Placental pericyte (primary cell): ENCODE data around the gene ORAI2. TPM values are rescaled to one million over a fixed set of nuclear protein-coding genes. Genes with fewer than 3 reads are reported as not detected.

Experiments
- small RNA-seq: library from RNA; depleted of rRNA; stranded (forward); fragments of <200 nt; gene quantifications from one replicate; pipeline ENCODE3, GENCODE V24; 2012; ENCODE audit warnings: low replicate concordance
- total RNA-seq: library from RNA; depleted of rRNA; stranded (reverse); fragments of >200 nt; gene quantifications from 2 replicates; pipeline ENCODE4 v1.2.3, GENCODE V29; 2012

Gene ORAI2
- total RNA-seq = 79.9 and 94.8 TPM in 2 replicates

DNA sequence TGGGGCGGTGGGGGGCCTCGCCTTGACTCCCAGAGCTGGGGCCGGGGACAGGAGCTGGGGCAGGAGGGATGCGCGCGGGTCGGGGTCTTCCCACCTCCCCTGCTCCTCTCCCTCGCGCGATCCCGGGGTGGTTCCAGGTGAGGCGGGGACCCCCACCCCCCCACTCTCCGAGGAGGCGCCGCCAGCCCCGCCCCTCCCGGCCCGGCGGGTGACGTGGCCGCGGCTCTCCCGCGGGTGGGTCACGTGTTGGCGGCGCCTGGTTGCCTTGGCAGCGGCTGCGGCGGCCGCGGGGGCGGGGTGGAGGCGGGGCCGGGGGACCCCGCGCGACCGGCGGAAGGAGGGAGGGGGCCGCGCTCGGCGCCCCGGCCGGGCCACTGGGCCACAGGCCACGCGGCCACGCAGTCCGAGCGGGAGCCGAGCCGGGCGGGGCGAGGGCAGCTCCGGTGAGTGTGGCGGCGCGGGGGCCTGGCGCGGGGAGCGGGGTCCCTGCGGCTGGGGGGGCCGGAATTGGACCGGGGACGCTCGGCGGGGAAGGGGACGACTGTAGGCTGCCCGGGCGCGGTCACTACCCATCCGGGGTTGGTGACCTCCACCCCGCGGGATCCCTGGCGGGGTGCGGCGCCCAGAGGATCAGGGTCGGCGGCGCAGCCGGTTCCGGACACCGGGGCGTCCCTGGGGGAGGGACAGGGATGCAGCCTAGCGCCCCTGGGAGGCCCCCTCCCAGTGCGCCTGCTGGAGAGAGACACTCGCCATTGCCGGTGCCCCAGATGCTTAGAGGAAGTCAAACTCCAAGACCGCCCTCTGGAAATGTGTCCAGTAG lies at the start of gene ORAI2:
Gene ORAI2, plus strand, starts transcription at position 357 of the 820 bp plus-strand sequence. CDS start 5,382 bp downstream, outside the sequence.

GRCh38 chr7:102395873-102396709 lies 37.3 kb upstream of the ORAI2 start, which contains the start of gene PRKRIP1:
TSS of gene PRKRIP1 (plus strand) at chr7:102396363. CDS start at chr7:102396412, 49 bp downstream.

DNA sequence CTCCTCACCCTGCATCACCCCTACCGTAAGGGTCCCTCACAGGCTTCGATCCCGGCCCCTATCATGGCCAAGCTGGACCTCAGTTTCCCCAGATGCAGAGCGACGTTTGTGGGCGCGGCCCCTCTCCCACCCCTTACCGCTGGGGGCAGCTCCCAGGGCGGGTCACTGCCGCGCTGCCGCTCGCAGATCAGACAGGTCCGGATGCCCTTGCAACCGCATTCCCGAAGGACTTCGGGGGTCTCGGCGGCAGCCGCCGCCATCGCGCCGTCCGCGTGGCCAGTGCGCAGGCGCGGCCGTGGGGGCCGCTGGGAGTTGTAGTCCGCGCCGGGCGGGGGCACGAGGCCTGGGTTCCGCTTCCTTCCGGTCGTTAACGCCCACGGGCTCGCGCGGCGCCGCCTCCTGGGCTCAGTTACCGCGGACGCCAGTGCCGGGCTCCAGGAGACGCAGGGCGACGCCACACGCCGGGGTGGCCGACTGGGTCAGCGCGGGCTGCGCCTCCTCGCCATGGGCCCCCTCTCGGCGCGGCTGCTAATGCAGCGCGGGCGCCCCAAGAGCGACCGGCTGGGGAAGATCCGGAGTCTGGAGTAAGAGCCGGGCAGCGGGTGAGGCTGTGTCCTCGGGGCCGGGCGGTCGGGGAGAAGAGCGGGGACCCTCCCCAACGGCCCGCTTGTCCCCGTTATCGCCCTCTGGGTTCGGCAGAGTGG lies 31.4 kb downstream of the ORAI2 start, which contains the start of the genes ALKBH4 and LRWD1:
Gene ALKBH4, minus strand, starts transcription at position 287 of the 704 bp plus-strand sequence. Its CDS starts 27 bp downstream, at position 260.
Gene LRWD1, plus strand, starts transcription at position 408 of the 704 bp plus-strand sequence. Its CDS starts 97 bp downstream, at position 505.

DNA sequence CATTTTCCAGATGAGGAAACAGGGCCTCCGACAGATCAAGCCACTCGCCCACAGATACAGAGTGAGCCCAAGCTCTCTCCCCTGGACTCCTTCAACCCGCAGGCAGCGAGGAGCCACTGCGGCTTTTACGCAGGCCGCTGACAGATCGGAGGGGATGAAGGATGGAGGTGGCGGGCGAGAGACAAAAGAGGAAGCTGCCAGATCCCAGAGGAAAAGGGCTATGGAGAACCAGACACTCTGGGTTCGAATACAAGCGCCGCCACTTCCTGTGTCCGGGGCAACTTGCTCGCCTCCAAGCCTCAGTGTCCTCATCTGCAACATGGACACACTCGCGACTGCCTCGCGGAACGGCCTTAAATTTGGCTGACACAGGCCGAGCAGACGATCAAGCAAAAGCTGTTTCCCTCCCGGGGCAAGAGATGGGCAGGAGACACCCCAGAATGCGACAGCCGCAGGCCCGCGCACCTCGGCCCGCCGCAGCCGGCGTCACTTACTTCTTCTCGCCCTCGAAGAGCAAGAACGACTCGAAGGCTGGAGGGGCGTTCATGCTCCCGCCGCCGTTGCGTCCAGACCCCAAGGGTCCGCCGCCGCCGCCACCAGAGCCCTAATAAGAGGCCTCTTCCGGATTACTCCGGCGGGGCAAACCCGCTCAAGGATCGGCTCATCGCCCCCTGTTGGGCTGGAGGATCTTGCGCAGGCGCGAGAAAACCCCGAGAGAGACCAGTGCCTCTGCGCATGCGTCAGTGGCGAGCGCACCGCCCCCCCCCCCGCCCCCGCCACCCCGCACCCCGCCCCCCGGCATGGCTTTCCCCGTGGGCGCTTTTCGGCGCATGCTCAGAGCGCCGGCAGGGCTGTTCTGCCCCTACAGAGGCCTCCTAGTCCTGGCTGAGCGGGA lies 45.2 kb downstream of the ORAI2 start, which contains the start of gene POLR2J:
Gene POLR2J, minus strand, starts transcription at position 609 of the 895 bp plus-strand sequence. Its CDS starts 62 bp downstream, at position 547.

Small RNAs within 50 kb of the gene (small RNA-seq; reads per million reads assigned to genes)
- not detected for gene MIR548O

Other genes with a start within 250 kb of the ORAI2 start
- gene SH2B2, start 146.7 kb upstream of the ORAI2 start, total RNA-seq = 2.0 and 2.4 TPM in 2 replicates
- not detected in 2 replicates for gene SPDYE6, start 77.1 kb upstream of the ORAI2 start, total RNA-seq
- gene PRKRIP1, start 37.2 kb upstream of the ORAI2 start, total RNA-seq = 15.2 and 16.4 TPM in 2 replicates
- gene ALKBH4, start 31.3 kb downstream of the ORAI2 start, total RNA-seq = 13.6 and 14.9 TPM in 2 replicates
- gene LRWD1, start 31.4 kb downstream of the ORAI2 start, total RNA-seq = 26.9 and 44.8 TPM in 2 replicates
- 17.9 and 25.2 TPM in 2 replicates for gene POLR2J, start 45.3 kb downstream of the ORAI2 start, total RNA-seq
- gene RASA4B, start 84.2 kb downstream of the ORAI2 start, total RNA-seq = 0.44 and 1.4 TPM in 2 replicates
- gene UPK3BL2, start 110.1 kb downstream of the ORAI2 start, total RNA-seq = 1.3 and 2.1 TPM in 2 replicates
- gene SPDYE2, start 117.7 kb downstream of the ORAI2 start, total RNA-seq = not detected in 2 replicates
- gene POLR2J3, start 139.0 kb downstream of the ORAI2 start, total RNA-seq = 36.1 and 48.8 TPM in 2 replicates
- 2.2 and 4.4 TPM in 2 replicates for gene RASA4, start 183.2 kb downstream of the ORAI2 start, total RNA-seq
- gene UPK3BL1, start 209.2 kb downstream of the ORAI2 start, total RNA-seq = 9.6 and 10.5 TPM in 2 replicates
- not detected in 2 replicates for gene SPDYE2B, start 216.7 kb downstream of the ORAI2 start, total RNA-seq
- 3.9 and 7.7 TPM in 2 replicates for gene POLR2J2, start 238.1 kb downstream of the ORAI2 start, total RNA-seq